H1 (cell line): ENCODE measurements around the gene TPP1. TPM values are rescaled to one million over a fixed set of nuclear protein-coding genes. Genes with fewer than 3 reads are reported as not detected.

ENCODE experiments used
- BRCA1 ChIP-seq: IDR thresholded peaks from 2 replicates; pipeline ENCODE4 v1.6.1; 2012; ENCODE audit warnings: low read depth, low read length, improper control_type of control experiment
- CREB1 ChIP-seq: IDR thresholded peaks from 2 replicates; pipeline ENCODE4 v1.6.1; 2012; ENCODE audit warnings: inconsistent platforms
- EP300 ChIP-seq, 2 experiments: IDR thresholded peaks; 1 replicate in 1 of 2; 2 replicates in 1 of 2; pipeline ENCODE4 v1.6.1; 2011 to 2012; ENCODE audit warnings: low read depth in 2 of 2, low read length in 2 of 2, mild to moderate bottlenecking in 2 of 2, borderline replicate concordance in 1 of 2, inconsistent platforms in 1 of 2, moderate library complexity in 1 of 2
- KDM5A ChIP-seq: fragments of 200-600 bp; IDR thresholded peaks from 2 replicates; pipeline ENCODE4 v1.7.1; 2012; ENCODE audit warnings: mild to moderate bottlenecking, low read length, inconsistent platforms, mixed read lengths
- RXRA ChIP-seq: IDR thresholded peaks from 2 replicates; pipeline ENCODE4 v1.6.1; 2011; ENCODE audit warnings: low read depth, mild to moderate bottlenecking, low read length, moderate library complexity; ENCODE audit not compliant: insufficient read depth
- SIRT6 ChIP-seq: IDR thresholded peaks from one replicate; pipeline ENCODE4 v1.7.1; 2012; ENCODE audit warnings: low read length, inconsistent platforms
- polyA plus RNA-seq, 7 experiments: library from polyadenylated mRNA; depleted of rRNA in 3 of 7; stranded (reverse) in 5 of 7; unstranded in 2 of 7; fragments of >200 nt in 5 of 7; fragments of 200-250 nt in 2 of 7; gene quantifications; 1 replicate in 5 of 7; 2 replicates in 1 of 7; 4 replicates in 1 of 7; pipeline versions ENCODE4 v1.2.1 to v1.2.3, GENCODE V29; 2011 to 2013; ENCODE audit warnings: missing spikeins in 2 of 7, mixed read lengths in 2 of 7
- total RNA-seq: library from RNA; stranded (reverse); fragmentation: NEBNext Ultra II Directional; extraction: Animal tissue kit (Norgen Biotek cat#: 25700); gene quantifications from 2 replicates; pipeline ENCODE4 v1.2.1, GENCODE V29; 2021

Gene TPP1
- total and polyA plus RNA-seq, 2 of the 8 experiments (the other 6 are each of a cell fraction or from before 2014, with no cell fraction given) = 36.1 to 77.5 TPM

GRCh38 chr11:6612213-6613041 lies 6.8 kb downstream of the TPP1 start, which contains the start of gene TAF10 (continued):
- TF ChIP-seq CREB1 = peak; percentile 94
- no peak for TF ChIP-seq SIRT6
- TF ChIP-seq EP300 (IDR thresholded peaks at IDR 0.05; ENCODE audit: borderline replicate concordance in 1 of 2, low read depth in 2 of 2, low read length in 2 of 2) = no peak
- no peak for TF ChIP-seq KDM5A
- TF ChIP-seq RXRA = no peak
- TF ChIP-seq BRCA1 = no peak
- TF ChIP-seq, all 59 proteins: peak for 23
